Transverse colon (tissue), 4 donors: ENCODE measurements around the gene RHBDD1. TPM values are rescaled to one million over a fixed set of nuclear protein-coding genes. Genes with fewer than 3 reads are reported as not detected.

Experiments used
- DNase-seq: peaks from one replicate; pipeline ENCODE4 v3.0.0-alpha.2; 2019
- H3K27ac ChIP-seq, 4 donors: fragments of 200-600 bp; sonication (generic); 2 replicates each; pipeline ENCODE4 v1.5.1; 2016 to 2018; ENCODE audit warnings: inconsistent platforms in 4 of 4
- H3K27me3 ChIP-seq: fragments of 200-600 bp; sonication (generic); 2 replicates; pipeline ENCODE4 v1.5.1; 2017; ENCODE audit warnings: inconsistent platforms
- H3K36me3 ChIP-seq, 4 donors: fragments of 200-600 bp; sonication (generic); 2 replicates each; pipeline ENCODE4 v1.5.1; 2017 to 2019; ENCODE audit warnings: inconsistent platforms in 4 of 4
- H3K4me1 ChIP-seq, 4 donors: fragments of 200-600 bp; sonication (generic); 2 replicates each; pipeline ENCODE4 v1.5.1; 2017 to 2020; ENCODE audit warnings: inconsistent platforms in 4 of 4
- H3K4me3 ChIP-seq, 4 donors: fragments of 200-600 bp; sonication (generic); 1 replicate in 1 of 4; 2 replicates in 3 of 4; pipeline versions ENCODE4 v1.5.1 to v1.6.1; 2017 to 2019; ENCODE audit warnings: inconsistent platforms in 4 of 4
- H3K9me3 ChIP-seq, 2 donors: fragments of 200-600 bp; sonication (generic); 2 replicates each; pipeline ENCODE4 v1.5.1; 2017 to 2019; ENCODE audit warnings: inconsistent platforms in 2 of 2
- EP300 ChIP-seq: sonication (generic); formaldehyde crosslinking; IDR thresholded peaks from one replicate; pipeline ENCODE4 v1.6.1; 2017; ENCODE audit warnings: antibody characterized with exemption, low read depth
- POLR2A ChIP-seq: fragments of 450-650 bp; IDR thresholded peaks from one replicate; pipeline ENCODE4 v1.6.1; 2016; ENCODE audit warnings: antibody characterized with exemption, mild to moderate bottlenecking, moderate library complexity
- POLR2AphosphoS5 ChIP-seq, 3 donors: sonication (generic); formaldehyde crosslinking; IDR thresholded peaks; one replicate each; pipeline ENCODE4 v1.6.1; 2016; ENCODE audit warnings: antibody characterized with exemption in 3 of 3
- WGBS, 2 donors: methylation state at CpG; one replicate each; pipeline ENCODE4 v1.1.5; 2018; ENCODE audit warnings: low coverage in 1 of 2; 5-methylcytosine and 5-hydroxymethylcytosine counted together
- in situ Hi-C, 4 donors: fragments of 200-750 bp; cut with MboI; loops; one replicate each; pipeline versions ENCODE4 v1.15.0 to v1.15.1; 2017; ENCODE audit warnings: low sequenced_read_pairs in 3 of 4, low pct_ligation_motif_present in 1 of 4, low pct_unique_long_range_greater_than_20kb in 1 of 4
- intact Hi-C: fragments of 100-400 bp; cut with DNase I; formaldehyde crosslinking; loops from one replicate; pipeline ENCODE4 v1.15.1; 2023; ENCODE audit warnings: low total_unique reads
- total RNA-seq, 4 donors: library from RNA; depleted of rRNA; stranded (reverse); fragments of >200 nt; gene quantifications; one replicate each; pipeline ENCODE4 v1.1.0, GENCODE V29; 2016
- TF ChIP-seq, protein P1 (sequence below), 5 experiments: fragments of 200-600 bp in 3 of 5; fragments of 450-650 bp in 2 of 5; sonication (generic) in 3 of 5; IDR thresholded peaks; 1 replicate in 2 of 5; 2 replicates in 3 of 5; pipeline ENCODE4 v1.5.1; 2016 to 2017; ENCODE audit warnings: antibody characterized with exemption in 5 of 5, inconsistent platforms in 3 of 5, mild to moderate bottlenecking in 2 of 5, moderate library complexity in 1 of 5

Gene RHBDD1
- total RNA-seq, 4 donors from 2014 or later, result 11.9 to 47.5 (median 22.5) TPM

DNA sequence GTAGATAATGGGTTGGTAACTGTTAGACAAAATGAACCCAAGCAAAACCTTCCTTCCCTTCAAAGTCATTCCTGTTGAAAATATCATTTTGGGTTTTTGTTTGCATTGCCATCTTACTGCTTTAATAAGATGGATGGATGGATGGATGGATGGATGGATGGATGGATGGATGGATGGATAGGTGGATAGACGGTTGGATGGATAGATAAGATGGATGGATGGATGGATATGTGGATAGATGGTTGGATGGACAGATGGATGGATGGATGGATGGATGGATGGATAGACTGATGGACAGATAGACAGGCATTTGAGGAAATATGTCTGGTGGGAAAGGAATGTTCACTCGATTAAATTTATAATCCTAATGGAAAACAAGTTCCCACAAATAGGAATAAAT, 194.9 kb downstream of the RHBDD1 start:
- no peaks in the 10 kb centered on the region for H3K36me3 ChIP-seq
- no peak overlapping the region for H3K27ac ChIP-seq
- TF ChIP-seq EP300, result no peak
- no peak for TF ChIP-seq POLR2A
- no peak for TF ChIP-seq POLR2AphosphoS5 (IDR thresholded peaks at IDR 0.05)
- TF ChIP-seq, protein P1, sequence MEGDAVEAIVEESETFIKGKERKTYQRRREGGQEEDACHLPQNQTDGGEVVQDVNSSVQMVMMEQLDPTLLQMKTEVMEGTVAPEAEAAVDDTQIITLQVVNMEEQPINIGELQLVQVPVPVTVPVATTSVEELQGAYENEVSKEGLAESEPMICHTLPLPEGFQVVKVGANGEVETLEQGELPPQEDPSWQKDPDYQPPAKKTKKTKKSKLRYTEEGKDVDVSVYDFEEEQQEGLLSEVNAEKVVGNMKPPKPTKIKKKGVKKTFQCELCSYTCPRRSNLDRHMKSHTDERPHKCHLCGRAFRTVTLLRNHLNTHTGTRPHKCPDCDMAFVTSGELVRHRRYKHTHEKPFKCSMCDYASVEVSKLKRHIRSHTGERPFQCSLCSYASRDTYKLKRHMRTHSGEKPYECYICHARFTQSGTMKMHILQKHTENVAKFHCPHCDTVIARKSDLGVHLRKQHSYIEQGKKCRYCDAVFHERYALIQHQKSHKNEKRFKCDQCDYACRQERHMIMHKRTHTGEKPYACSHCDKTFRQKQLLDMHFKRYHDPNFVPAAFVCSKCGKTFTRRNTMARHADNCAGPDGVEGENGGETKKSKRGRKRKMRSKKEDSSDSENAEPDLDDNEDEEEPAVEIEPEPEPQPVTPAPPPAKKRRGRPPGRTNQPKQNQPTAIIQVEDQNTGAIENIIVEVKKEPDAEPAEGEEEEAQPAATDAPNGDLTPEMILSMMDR (IDR thresholded peaks at IDR 0.05), result no peak
- intact Hi-C loops (loop anchor here (10.0 kb wide), 1 partner anchor 74 kb away; no protein-coding TSS in a partner anchor), in situ Hi-C loops (no loop called here)
- no peak for DNase-seq
- H3K27me3 ChIP-seq, result no peaks in the 10 kb centered on the region
- H3K4me3 ChIP-seq, result no peak overlapping the region
- H3K9me3 ChIP-seq, result no peaks in the 10 kb centered on the region
- 90 to 92% methylated on average over 2 of the region's 2 CpGs for WGBS, 2 donors
- H3K4me1 ChIP-seq, result peaks cover 5 to 13% (median 9%) of the 10 kb centered on the region in 4 donors

DNA sequence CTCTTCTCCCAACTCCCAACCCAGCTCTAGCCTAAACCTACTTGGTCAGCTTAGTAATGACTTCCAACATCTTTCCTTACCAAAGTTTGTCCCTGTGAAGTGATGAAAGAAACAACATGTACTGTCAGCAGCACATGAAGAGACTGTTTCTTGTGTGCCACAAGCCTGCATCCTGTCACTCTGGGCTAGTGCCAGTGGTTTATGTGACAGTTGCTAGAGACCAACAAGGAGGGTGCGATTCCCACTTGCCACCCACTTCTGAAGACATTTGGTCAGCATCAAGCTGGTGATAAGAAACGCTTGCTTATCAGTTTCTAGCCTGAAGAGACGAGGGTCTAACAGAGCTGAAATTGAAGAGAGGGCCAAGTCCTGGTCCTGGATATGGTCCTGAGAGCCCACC, 195.5 kb downstream of the RHBDD1 start:
- Histone ChIP-seq H3K36me3 (no peaks in the 10 kb centered on the region), H3K27me3 (no peaks in the 10 kb centered on the region), H3K4me1 (peaks cover 5 to 19% (median 13%) of the 10 kb centered on the region in 4 donors), H3K9me3 (no peaks in the 10 kb centered on the region), H3K27ac (no peak overlapping the region), H3K4me3 (no peak overlapping the region)
- DNase-seq, result no peak
- TF ChIP-seq EP300, result no peak
- TF ChIP-seq POLR2A, result no peak
- no peak for TF ChIP-seq POLR2AphosphoS5 (IDR thresholded peaks at IDR 0.05)
- TF ChIP-seq, protein P1 (IDR thresholded peaks at IDR 0.05), result no peak
- WGBS, 2 donors, result 76 to 100% methylated on average over 2 to 3 of the region's 3 CpGs
- in situ Hi-C loops (no loop called here), intact Hi-C loops (loop anchor here (10.0 kb wide), 1 partner anchor 73 kb away; no protein-coding TSS in a partner anchor)

DNA sequence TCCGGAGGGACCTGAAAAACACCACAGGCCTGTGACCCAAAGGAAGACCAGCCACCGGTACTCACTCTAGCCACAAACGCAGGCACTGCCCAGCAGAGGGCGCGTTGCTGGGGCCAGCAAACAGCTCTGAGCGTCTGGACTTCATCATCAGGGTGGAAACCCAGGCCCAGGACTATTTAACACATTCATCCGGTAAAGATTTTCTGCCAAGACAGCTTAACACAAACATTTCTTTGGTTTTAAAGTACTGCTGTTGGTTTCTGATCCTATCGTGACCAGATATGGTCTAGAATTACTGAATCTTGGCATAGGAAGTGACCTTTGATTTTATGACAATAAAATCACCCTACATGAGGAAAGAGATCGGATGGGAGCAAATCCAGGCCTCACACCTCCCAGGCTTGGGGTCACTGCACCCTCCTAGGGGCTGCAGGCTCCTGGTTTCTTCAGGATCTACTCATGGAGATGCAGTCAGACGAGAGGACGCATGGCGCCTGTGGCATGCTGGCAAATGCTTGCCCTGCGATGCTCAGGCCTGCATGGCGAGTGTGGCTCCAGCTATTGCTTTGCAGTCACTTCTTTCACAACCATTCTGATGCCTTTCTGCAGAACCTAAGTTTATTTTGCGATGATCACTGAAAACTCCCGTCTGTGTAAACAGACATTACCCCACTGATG, 197.8 kb downstream of the RHBDD1 start:
- H3K4me3 ChIP-seq, result no peak overlapping the region
- TF ChIP-seq POLR2AphosphoS5 (IDR thresholded peaks at IDR 0.05) (peak; percentile 22 to 70 (median 23)), EP300 (no peak), POLR2A (no peak)
- TF ChIP-seq, protein P1 (IDR thresholded peaks at IDR 0.05), result peak; percentile 52 to 63 (median 61)
- peak; percentile 59 for DNase-seq
- H3K27ac ChIP-seq, result peak overlapping the region in 3 of 4 donors; percentile 31 to 71 (median 32)
- H3K4me1 ChIP-seq, result peaks cover 5 to 26% (median 14%) of the 10 kb centered on the region in 4 donors
- intact Hi-C loops, result loop anchor here (10.0 kb wide), 1 partner anchor 71 kb away; no protein-coding TSS in a partner anchor
- H3K27me3 ChIP-seq, result no peaks in the 10 kb centered on the region
- H3K9me3 ChIP-seq, result no peaks in the 10 kb centered on the region
- in situ Hi-C loops, result no loop called here
- H3K36me3 ChIP-seq, result no peaks in the 10 kb centered on the region
- WGBS, 2 donors, result 49% methylated on average over 16 of the region's 16 CpGs; no CpG with 5 or more reads in 1 of the 2 donors

DNA sequence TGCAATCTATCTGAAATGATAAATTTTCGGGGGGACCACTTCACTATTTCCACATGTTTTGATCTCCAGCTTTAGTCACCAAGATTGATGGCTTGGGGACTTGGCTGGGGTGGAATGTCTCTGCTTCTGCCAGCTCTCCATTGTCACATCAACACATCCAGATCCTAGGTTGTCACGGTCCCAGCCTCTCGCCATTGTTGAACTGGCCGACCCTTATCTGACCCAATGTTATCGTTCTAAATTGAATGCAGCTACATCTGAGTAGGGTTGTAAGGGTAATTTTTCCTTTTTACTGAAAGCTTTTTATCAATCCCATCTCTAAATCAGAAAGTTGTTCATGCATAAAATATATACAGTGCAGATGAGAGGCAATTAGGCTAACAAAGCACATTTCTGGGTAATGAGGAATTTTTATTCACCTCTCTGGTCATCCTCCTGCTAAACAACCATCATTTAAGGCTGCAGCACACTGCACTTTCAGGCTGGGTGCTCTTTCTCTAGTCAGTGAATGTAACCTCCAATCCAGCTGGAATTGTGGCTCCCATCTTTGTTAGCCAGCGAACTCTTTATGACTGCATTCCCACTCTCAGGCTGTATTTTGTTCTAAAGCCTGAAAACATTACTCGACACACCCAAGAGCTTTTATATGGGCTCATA, 200.0 kb downstream of the RHBDD1 start:
- Histone ChIP-seq H3K27ac (no peak overlapping the region), H3K27me3 (no peaks in the 10 kb centered on the region), H3K36me3 (no peaks in the 10 kb centered on the region), H3K9me3 (no peaks in the 10 kb centered on the region), H3K4me1 (peaks cover 5 to 32% (median 14%) of the 10 kb centered on the region in 4 donors), H3K4me3 (no peak overlapping the region)
- TF ChIP-seq POLR2A (no peak), EP300 (no peak), POLR2AphosphoS5 (IDR thresholded peaks at IDR 0.05) (no peak)
- TF ChIP-seq, protein P1 (IDR thresholded peaks at IDR 0.05), result no peak
- no peak for DNase-seq
- in situ Hi-C loops (no loop called here), intact Hi-C loops (loop anchor here (10.0 kb wide), 1 partner anchor 69 kb away; no protein-coding TSS in a partner anchor)
- 55 to 65% methylated on average over 7 of the region's 7 CpGs for WGBS, 2 donors
